ENCODE results near the gene RAB31.

Gene RAB31

GRCh38 chr18:9796935-9797549, 88.9 kb downstream of the RAB31 start:
- DNase-seq = no peak

GRCh38 chr18:9802175-9803062, 94.3 kb downstream of the RAB31 start:
- no peak for DNase-seq

GRCh38 chr18:9803063-9803697, 95.1 kb downstream of the RAB31 start:
- DNase-seq = no peak

GRCh38 chr18:9803698-9804516, 95.8 kb downstream of the RAB31 start:
- DNase-seq = no peak

GRCh38 chr18:9804517-9805104, 96.5 kb downstream of the RAB31 start:
- DNase-seq = no peak

- no peak for DNase-seq
Observed at GRCh38 chr18:9806905-9807304, 98.8 kb downstream of the RAB31 start.

GRCh38 chr18:9808295-9809241, 100.5 kb downstream of the RAB31 start:
- no peak for DNase-seq

GRCh38 chr18:9809697-9810096, 101.6 kb downstream of the RAB31 start:
- DNase-seq = no peak

GRCh38 chr18:9810299-9810698, 102.2 kb downstream of the RAB31 start:
- no peak for DNase-seq

GRCh38 chr18:9810994-9811705, 103.0 kb downstream of the RAB31 start:
- DNase-seq = no peak

GRCh38 chr18:9811978-9812377, 103.9 kb downstream of the RAB31 start:
- DNase-seq = no peak

- DNase-seq = no peak
Observed at GRCh38 chr18:9814431-9814830, 106.3 kb downstream of the RAB31 start.

- no peak for DNase-seq
Observed at GRCh38 chr18:9817286-9817685, 109.2 kb downstream of the RAB31 start.

- no peak for DNase-seq
Observed at GRCh38 chr18:9817725-9818422, 109.8 kb downstream of the RAB31 start.

GRCh38 chr18:9818423-9818734, 110.3 kb downstream of the RAB31 start:
- no peak for DNase-seq

GRCh38 chr18:9820127-9820526, 112.0 kb downstream of the RAB31 start:
- no peak for DNase-seq

- no peak for DNase-seq
Observed at GRCh38 chr18:9820719-9821118, 112.6 kb downstream of the RAB31 start.

GRCh38 chr18:9822587-9823185, 114.6 kb downstream of the RAB31 start:
- DNase-seq = no peak

GRCh38 chr18:9823805-9824473, 115.8 kb downstream of the RAB31 start:
- DNase-seq = no peak
